Stimulated activated CD4-positive, alpha-beta T cell treated with anti-CD3 and anti-CD28 coated beads, Interleukin-15, amount 100 ng/mL, for 24 hours (primary cell): ENCODE results near the gene PCDHGA3.
A peak's percentile ranks its signal among the peaks of the same experiment; 100 is the strongest.
"Not testable (repeated sequence)": the region's sequence is repeated elsewhere in the genome, so short reads cannot be mapped to it uniquely, and the experiment has no call there.

Experiments
- DNase-seq: peaks from one replicate; pipeline ENCODE4 v3.0.0-alpha.2; 2020

The PCDHGA3 gene

DNA sequence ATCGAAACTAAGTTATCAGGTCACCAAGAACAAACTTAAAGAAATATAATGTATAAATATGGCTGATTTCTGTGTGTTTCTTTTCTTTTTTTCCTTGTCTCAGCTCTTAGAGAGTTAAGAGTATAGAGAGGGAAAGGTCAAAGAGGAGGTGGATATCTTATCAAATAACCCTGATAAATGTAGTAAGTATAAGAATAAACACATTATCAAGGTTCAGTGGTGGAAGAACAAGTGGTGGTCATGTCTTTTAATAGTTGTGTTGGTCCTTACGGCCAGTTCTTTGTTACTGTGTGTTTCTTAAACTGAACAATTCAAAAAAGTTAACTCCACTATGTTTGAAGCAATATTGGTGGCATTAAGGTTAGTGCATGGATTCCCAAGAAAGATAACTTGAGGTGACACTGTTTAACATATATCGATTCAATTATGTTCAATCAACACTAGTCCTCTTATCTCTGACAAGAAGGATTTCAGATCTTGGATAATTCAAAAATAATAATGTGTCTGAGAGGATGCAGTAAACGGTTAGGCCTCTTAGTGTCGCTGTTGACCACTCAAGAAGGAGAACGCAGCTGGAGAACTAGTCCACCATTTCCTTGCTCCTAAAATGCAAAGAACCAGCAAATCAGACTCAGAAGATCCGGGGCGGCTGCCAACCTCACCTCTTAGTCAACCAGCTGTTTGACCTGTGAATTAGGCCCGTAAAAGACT, at the start of gene PCDHGA3:
Gene PCDHGA3 (plus strand): TSS at position 588 of the 711 bp plus-strand sequence. CDS start 205 bp downstream, outside the sequence.
- DNase-seq = no peak

DNA sequence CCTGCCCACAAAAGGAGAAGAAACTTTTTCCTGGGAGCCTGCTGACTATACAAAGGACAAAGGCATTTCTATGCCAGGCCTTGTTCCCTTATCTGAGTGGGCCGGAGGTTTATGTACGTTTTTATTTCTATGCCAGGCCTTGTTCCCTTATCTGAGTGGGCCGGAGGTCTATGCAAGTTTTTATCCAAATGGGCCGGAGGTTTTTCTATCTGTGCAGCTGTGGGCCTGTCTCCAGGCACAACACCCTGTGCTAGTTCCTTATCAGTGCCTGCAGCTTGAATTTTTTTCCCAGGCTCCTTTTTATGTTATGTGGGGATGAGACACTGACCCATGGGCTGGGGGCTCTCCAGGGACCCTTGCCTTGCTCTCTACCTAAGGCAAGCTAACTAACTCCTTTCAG, 45.3 kb upstream of the PCDHGA3 start:
- no peak for DNase-seq

DNA sequence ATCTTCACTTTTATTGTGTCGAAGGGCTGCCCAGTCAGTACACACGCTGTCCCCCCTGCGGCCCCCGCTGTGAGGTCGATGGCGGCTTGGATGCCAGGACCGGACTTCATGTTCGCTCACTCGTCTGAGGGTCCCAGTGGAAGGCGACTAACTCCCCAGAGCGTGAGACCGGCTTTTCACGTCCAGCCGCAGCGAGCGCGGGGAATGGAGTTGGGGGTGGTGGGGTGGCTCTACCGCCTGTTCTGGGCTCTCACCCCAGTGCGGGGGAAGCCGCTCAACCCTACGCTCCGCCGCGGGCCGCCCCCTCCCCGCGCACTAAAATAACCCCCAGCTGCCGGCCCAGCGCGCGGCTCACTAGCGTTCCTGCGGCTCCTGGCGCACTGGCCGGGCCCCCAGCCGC, 39.9 kb upstream of the PCDHGA3 start, which contains the start of gene SLC25A2:
Gene SLC25A2 (minus strand): TSS at position 294 of the 400 bp plus-strand sequence. CDS start 184 bp downstream, at position 110.
- no peak for DNase-seq

- DNase-seq = no peak
Observed at GRCh38 chr5:141306630-141307029, 37.0 kb upstream of the PCDHGA3 start.

DNA sequence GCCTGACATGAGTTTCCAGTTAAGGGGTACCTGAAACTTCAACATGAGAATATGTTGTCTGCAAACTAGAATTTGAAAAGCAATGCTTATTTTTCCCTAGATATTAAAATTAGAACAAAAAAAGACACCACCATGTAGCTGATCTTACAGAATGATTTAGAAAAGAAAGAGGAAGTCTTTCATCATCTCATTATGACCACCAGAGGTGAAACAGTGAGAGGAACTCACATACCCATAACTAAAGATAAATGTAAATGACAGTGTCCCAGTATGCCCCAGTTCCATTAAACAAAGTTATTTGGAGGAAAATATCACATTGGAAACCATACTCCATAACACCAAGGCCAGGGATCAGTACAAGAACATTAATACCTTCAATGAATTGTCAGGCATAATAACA, 29.9 kb upstream of the PCDHGA3 start:
- DNase-seq = no peak

DNA sequence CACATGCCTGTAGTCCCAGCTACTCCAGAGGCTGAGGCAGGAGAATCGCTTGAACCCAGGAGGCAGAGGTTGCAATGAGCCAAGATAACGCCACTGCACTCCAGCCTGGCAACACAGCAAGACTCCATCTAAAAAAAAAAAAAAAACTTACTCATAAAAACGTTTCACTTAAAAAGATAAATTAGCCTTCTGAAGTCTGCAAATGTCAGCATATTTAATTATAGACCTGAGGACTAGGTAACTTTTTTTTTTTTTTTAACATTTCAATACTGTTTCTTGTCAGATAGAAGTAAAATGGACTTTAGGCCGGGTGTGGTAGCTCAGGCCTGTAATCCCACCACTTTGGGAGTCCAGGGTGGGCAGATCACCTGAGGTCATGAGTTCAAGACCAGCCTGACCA, 26.7 kb upstream of the PCDHGA3 start:
- DNase-seq = not testable (repeated sequence)

- DNase-seq = no peak
Observed at GRCh38 chr5:141319202-141319601, 24.4 kb upstream of the PCDHGA3 start.

GRCh38 chr5:141319699-141320098, 23.9 kb upstream of the PCDHGA3 start:
- no peak for DNase-seq

- DNase-seq = peak; percentile 92
Observed at GRCh38 chr5:141320225-141321169, 23.1 kb upstream of the PCDHGA3 start, which contains the start of gene TAF7. TAF7 (minus strand) TSS chr5:141320784; CDS start chr5:141320044, 740 bp downstream.

DNA sequence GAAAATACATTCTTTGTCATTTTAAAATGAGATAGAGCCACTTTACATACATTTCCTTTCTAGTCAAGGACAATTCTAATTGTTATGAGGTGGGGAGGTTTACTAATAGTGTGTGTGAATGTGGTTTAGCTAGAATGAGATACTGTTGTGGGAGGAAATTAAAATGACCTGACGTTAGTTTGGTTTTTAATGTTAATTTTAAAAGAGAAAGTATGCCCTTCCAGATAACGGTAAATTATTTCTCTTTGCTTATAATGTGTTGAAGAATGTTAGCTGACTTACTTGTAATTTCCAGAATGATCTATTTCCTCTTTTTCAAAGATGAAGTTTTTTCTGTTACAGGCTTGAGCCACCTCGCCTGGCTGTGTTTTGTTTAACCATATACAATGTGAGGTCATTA, 21.4 kb upstream of the PCDHGA3 start:
- DNase-seq = no peak

DNA sequence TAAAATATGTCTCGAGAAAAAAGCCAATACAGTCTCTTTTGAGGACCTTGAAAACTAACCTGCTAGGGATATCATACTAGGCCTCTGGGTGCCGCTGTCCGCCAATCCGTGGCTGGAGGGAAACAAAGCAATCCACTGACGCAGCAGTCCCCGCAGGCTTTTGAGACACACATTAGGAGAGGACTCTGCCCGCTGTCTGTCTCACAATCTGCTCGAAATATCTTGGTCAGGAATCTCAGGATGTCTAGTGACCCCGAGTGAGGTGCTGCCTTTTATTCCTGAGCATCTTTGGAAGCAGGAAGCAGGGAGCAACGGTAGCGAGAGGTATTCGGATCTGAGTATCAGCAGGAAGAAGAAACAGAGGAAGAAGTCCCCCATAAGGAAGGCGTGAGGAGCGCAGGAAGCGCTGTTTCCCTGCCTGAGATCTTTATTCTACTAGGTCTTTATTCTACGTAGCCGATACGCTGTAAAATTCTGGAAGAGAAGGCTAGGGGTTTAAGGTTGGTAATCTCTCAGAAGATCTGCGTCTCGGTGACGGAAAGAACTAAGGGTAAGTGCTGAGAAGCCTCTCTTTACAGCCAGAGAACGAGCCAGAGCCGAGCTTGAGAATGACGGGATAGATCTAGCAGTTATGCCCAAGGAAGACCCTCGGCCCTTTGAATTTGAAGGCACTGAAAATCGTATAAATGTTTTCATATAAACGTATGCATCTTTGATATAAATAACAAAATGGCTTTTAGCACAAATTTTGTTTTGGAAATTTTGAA, 17.4 kb upstream of the PCDHGA3 start:
- peak; percentile 78 for DNase-seq

DNA sequence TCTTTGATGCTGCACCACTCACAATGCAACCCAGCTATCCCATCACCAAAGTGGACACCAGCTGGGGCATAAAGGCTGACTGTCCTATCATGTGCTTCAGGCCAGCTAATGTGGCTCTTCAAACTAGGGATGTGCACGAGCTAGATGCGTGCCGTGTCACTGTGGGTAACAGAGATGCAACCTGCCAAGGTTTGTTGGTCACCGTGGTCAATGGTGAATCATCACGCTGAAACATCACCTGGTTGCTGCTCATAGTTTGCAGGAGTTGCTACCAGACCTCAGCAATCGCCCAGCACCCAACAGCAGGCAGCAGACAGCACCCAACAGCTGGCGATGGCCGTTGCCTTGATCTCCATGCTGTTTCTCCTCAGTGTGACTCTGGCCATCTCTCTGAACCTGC, 15.4 kb upstream of the PCDHGA3 start:
- DNase-seq = no peak

DNA sequence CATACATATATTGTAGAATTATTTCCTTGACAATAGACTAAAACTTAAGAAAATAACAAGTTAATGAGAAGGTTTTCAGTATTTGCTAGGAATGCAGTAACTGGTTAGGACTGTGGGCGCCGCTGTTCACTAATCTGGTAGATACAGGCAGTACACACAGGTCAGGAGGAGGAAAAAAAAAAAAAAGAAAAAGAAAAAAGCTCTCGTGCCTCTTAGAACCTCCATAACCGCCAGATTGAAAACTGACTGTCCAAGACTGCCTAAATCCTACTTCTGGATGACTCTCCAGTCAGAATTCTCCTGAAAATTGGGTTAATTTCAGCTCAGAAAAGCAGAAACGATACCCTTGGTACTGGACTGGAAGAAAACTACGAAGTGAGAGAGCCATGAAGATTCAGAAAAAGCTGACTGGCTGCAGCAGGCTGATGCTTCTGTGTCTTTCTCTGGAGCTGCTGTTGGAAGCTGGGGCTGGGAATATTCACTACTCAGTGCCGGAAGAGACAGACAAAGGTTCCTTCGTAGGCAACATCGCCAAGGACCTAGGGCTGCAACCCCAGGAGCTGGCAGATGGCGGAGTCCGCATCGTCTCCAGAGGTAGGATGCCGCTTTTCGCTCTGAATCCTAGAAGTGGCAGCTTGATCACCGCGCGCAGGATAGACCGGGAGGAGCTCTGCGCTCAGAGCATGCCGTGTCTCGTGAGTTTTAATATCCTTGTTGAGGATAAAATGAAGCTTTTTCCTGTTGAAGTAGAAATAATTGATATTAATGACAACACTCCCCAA, 13.1 kb upstream of the PCDHGA3 start, which contains the start of gene PCDHGA1:
Gene PCDHGA1 (plus strand): TSS at position 216 of the 782 bp plus-strand sequence.
- peak; percentile 25 for DNase-seq

- DNase-seq = not testable (repeated sequence)
Observed at GRCh38 chr5:141332571-141332970, 11.1 kb upstream of the PCDHGA3 start.

- DNase-seq = no peak
Observed at GRCh38 chr5:141338538-141339306, 4.9 kb upstream of the PCDHGA3 start, which contains the start of gene PCDHGA2. PCDHGA2 (plus strand) TSS chr5:141338760.

DNA sequence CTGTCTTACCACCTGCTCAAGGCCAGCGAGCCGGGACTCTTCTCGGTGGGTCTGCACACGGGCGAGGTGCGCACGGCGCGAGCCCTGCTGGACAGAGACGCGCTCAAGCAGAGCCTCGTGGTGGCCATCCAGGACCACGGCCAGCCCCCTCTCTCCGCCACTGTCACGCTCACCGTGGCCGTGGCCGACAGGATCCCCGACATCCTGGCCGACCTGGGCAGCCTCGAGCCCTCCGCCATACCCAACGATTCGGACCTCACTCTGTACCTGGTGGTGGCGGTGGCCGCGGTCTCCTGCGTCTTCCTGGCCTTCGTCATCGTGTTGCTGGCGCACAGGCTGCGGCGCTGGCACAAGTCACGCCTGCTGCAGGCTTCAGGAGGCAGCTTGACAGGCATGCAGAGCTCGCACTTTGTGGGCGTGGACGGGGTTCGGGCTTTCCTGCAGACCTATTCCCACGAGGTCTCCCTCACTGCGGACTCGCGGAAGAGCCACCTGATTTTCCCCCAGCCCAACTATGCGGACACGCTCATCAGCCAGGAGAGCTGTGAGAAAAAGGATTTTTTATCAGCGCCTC, 2.8 kb upstream of the PCDHGA3 start:
- not testable (repeated sequence) for DNase-seq

GRCh38 chr5:141342773-141343172, 856 bp upstream of the PCDHGA3 start:
- no peak for DNase-seq

GRCh38 chr5:141343953-141344463, 379 bp downstream of the PCDHGA3 start:
- no peak for DNase-seq

GRCh38 chr5:141345327-141345726, 1.7 kb downstream of the PCDHGA3 start:
- no peak for DNase-seq

GRCh38 chr5:141346017-141346416, 2.4 kb downstream of the PCDHGA3 start:
- not testable (repeated sequence) for DNase-seq
